Left lung (tissue), 10 donors: ENCODE data around the gene CTDSP2. TPM values are rescaled to one million over a fixed set of nuclear protein-coding genes. Genes with fewer than 3 reads are reported as not detected.

Experiments
- ATAC-seq: fragments of 200-7000 bp; cut with Tn5 transposase; one replicate; pipeline ENCODE4 v1.9.1; 2020; ENCODE audit warnings: moderate library complexity
- DNase-seq, 4 donors: peaks; one replicate each; pipeline ENCODE4 v3.0.0-alpha.2; 2013 to 2020
- H3K27ac ChIP-seq, 2 donors: fragments of 200-600 bp; sonication (generic) in 1 of 2; one replicate each; pipeline versions ENCODE4 v1.5.0 to v1.8.0; 2020 to 2021
- H3K27me3 ChIP-seq, 2 donors: fragments of 200-600 bp; sonication (generic) in 1 of 2; one replicate each; pipeline versions ENCODE4 v1.5.0 to v1.8.0; 2020 to 2021
- H3K36me3 ChIP-seq, 2 donors: fragments of 200-600 bp; sonication (generic) in 1 of 2; one replicate each; pipeline versions ENCODE4 v1.5.0 to v1.8.0; 2020 to 2021
- H3K4me1 ChIP-seq, 2 donors: fragments of 200-600 bp; one replicate each; pipeline ENCODE4 v1.8.0; 2021
- H3K4me3 ChIP-seq, 2 donors: fragments of 200-600 bp; sonication (generic) in 1 of 2; one replicate each; pipeline versions ENCODE4 v1.5.0 to v1.8.0; 2020 to 2021; ENCODE audit warnings: mild to moderate bottlenecking in 1 of 2
- H3K9me3 ChIP-seq, 2 donors: fragments of 200-600 bp; sonication (generic) in 1 of 2; one replicate each; pipeline versions ENCODE4 v1.5.0 to v1.8.0; 2020 to 2021
- intact Hi-C, 2 donors: fragments of 100-400 bp; cut with DNase I; formaldehyde crosslinking; loops; one replicate each; pipeline versions ENCODE4 v1.11.2 to v1.14.2; 2022
- polyA plus RNA-seq, 6 donors: library from polyadenylated mRNA; unstranded; fragments of 120-200 nt; gene quantifications; one replicate each; pipeline ENCODE4 v1.2.1, GENCODE V29; 2013; ENCODE audit not compliant: insufficient read length in 6 of 6
- total RNA-seq, 2 donors: library from RNA; stranded (reverse); fragmentation: NEBNext Ultra II Directional; extraction: Animal tissue kit (Norgen Biotek cat#: 25700); gene quantifications; one replicate each; pipeline ENCODE4 v1.2.1, GENCODE V29; 2021
- TF ChIP-seq, protein P1 (sequence below), 2 donors: fragments of 200-600 bp; sonication (generic) in 1 of 2; IDR thresholded peaks; one replicate each; pipeline versions ENCODE4 v1.5.0 to v1.8.0; 2021; ENCODE audit warnings: antibody characterized with exemption in 2 of 2
- donor health status: DM: no; HTN: yes; CAD: no.
- donor health status: DM: no; HTN: no; CAD: no.

CTDSP2 gene
- total and polyA plus RNA-seq, 8 donors: 179 to 321 (median 283) TPM

DNA sequence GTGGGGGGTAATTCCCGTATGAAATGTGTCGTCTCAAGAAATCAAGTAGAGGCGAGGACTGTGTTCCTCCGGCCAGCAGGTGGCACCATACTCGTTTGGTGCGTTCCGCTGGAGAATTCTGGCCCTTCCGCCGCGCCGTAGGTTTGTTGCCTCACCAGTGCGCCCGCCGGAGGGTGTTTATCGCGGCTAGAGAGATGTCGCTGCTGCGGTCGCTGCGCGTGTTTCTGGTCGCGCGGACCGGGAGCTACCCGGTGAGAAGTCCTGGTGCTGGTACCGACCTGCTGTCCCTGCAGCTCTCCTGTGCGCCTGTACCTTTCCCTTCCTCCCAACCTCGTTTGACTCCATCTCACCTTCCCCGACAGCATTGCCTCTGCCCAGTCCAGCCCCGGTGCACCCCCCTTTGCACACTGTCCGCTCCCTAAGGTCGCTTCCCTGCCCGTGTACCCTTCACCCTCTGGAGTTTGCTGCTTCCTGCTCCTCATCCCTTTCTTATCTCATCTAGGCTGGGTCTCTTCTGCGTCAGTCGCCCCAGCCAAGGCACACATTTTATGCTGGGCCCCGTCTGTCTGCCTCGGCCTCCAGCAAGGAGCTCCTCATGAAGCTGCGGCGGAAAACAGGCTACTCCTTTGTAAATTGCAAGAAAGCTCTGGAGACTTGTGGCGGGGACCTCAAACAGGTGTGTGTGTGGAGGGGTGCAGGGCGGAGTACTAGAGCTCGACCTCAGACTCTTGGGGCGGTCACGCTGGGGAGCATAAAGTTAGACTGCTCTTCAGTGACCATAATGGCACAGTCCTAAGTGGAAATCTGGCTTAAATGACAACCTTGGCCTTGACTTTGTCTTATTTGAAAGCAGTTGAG, 63.7 kb downstream of the CTDSP2 start, which contains the start of gene TSFM:
TSS of gene TSFM (plus strand) at position 180 of the 858 bp plus-strand sequence. CDS start at position 195, 15 bp downstream.
- intact Hi-C loops: no loop called here
- TF ChIP-seq, protein P1, sequence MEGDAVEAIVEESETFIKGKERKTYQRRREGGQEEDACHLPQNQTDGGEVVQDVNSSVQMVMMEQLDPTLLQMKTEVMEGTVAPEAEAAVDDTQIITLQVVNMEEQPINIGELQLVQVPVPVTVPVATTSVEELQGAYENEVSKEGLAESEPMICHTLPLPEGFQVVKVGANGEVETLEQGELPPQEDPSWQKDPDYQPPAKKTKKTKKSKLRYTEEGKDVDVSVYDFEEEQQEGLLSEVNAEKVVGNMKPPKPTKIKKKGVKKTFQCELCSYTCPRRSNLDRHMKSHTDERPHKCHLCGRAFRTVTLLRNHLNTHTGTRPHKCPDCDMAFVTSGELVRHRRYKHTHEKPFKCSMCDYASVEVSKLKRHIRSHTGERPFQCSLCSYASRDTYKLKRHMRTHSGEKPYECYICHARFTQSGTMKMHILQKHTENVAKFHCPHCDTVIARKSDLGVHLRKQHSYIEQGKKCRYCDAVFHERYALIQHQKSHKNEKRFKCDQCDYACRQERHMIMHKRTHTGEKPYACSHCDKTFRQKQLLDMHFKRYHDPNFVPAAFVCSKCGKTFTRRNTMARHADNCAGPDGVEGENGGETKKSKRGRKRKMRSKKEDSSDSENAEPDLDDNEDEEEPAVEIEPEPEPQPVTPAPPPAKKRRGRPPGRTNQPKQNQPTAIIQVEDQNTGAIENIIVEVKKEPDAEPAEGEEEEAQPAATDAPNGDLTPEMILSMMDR (IDR thresholded peaks at IDR 0.05): peak; percentile 91
- peak; percentile 99 for ATAC-seq

DNA sequence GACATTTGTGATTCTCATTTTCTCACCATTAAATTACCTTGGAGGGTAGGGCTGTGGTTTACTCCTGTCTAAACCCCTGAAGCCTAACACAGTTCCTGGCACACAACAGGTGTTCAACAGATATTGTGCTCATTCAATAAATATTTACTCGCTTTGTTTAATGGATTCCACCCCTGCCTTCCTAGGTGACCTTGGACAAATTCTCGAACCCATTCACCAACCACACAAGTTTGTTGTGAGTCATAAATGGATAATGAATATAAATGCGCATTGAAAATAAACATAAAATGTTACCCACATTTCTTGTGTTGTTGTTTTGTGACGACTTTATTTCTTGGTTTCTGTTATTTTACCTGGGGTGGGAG, 64.3 kb downstream of the CTDSP2 start:
- H3K4me3 ChIP-seq: peak overlapping the region in 1 of 2 donors; percentile 91
- peaks cover 10 to 33% of the 10 kb centered on the region in 2 donors for H3K4me1 ChIP-seq
- peaks cover 8 to 29% of the 10 kb centered on the region in 2 donors for H3K36me3 ChIP-seq
- H3K27me3 ChIP-seq: no peaks in the 10 kb centered on the region
- DNase-seq: no peak
- H3K27ac ChIP-seq: peak overlapping the region in 1 of 2 donors; percentile 74
- TF ChIP-seq, protein P1 (IDR thresholded peaks at IDR 0.05): no peak
- H3K9me3 ChIP-seq: no peaks in the 10 kb centered on the region
- no peak for ATAC-seq
- intact Hi-C loops: no loop called here

More for the DNA sequence above, 63.7 kb downstream of the CTDSP2 start, which contains the start of gene TSFM:
- Histone ChIP-seq H3K4me1 (peaks cover 10 to 33% of the 10 kb centered on the region in 2 donors), H3K27ac (peak within 1 kb of the TSS; percentile 36 to 74), H3K36me3 (peaks cover 8 to 35% of the 10 kb centered on the region in 2 donors), H3K4me3 (peak within 1 kb of the TSS; percentile 83 to 91), H3K9me3 (no peaks in the 10 kb centered on the region), H3K27me3 (no peaks in the 10 kb centered on the region)
- DNase-seq: peak; percentile 93 to 99 (median 96)

DNA sequence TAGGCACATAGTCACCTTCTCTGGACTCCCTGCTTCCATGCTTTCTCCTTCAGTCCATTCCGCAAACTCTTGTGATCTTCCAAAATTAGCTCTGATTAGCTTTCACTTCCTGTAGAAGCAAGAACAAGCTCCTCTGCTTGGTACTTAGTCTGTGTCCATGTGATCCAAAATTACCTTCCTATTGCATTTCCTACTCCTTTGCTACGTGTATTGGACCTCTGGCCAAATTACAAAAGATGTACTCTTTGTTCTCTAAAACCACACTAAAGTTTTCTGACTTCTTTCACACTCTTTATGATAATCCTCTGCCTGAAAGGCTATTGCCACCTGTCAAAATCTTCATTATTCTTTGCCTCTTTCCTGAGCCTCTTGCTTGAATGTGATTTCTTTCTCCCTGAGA, 64.7 kb downstream of the CTDSP2 start:
- DNase-seq: no peak

GRCh38 chr12:57781244-57781643, 65.3 kb downstream of the CTDSP2 start:
- intact Hi-C loops: no loop called here
- Histone ChIP-seq H3K36me3 (peaks cover 2 to 19% of the 10 kb centered on the region in 2 donors), H3K4me3 (no peak overlapping the region), H3K27me3 (no peaks in the 10 kb centered on the region), H3K4me1 (peaks cover 10 to 33% of the 10 kb centered on the region in 2 donors), H3K9me3 (no peaks in the 10 kb centered on the region), H3K27ac (peak overlapping the region in 1 of 2 donors; percentile 74)
- TF ChIP-seq, protein P1 (IDR thresholded peaks at IDR 0.05): no peak
- ATAC-seq: no peak
- no peak for DNase-seq

More for the DNA sequence above, 64.7 kb downstream of the CTDSP2 start:
- peaks cover 10 to 33% of the 10 kb centered on the region in 2 donors for H3K4me1 ChIP-seq
- H3K36me3 ChIP-seq: peaks cover 8 to 25% of the 10 kb centered on the region in 2 donors
- peak overlapping the region in 1 of 2 donors; percentile 74 for H3K27ac ChIP-seq
- no peak for ATAC-seq
- H3K27me3 ChIP-seq: no peaks in the 10 kb centered on the region
- intact Hi-C loops: no loop called here
- H3K9me3 ChIP-seq: no peaks in the 10 kb centered on the region
- no peak overlapping the region for H3K4me3 ChIP-seq
- TF ChIP-seq, protein P1 (IDR thresholded peaks at IDR 0.05): no peak

GRCh38 chr12:57780284-57780897, 66.1 kb downstream of the CTDSP2 start:
- peaks cover 10 to 34% of the 10 kb centered on the region in 2 donors for H3K4me1 ChIP-seq
- H3K27me3 ChIP-seq: no peaks in the 10 kb centered on the region
- no peaks in the 10 kb centered on the region for H3K9me3 ChIP-seq
- ATAC-seq (no peak), DNase-seq (no peak)
- peak overlapping the region in 1 of 2 donors; percentile 74 for H3K27ac ChIP-seq
- TF ChIP-seq, protein P1 (IDR thresholded peaks at IDR 0.05): no peak
- H3K4me3 ChIP-seq: no peak overlapping the region
- H3K36me3 ChIP-seq: peaks cover 0 to 11% of the 10 kb centered on the region in 2 donors
- intact Hi-C loops: no loop called here
